ENCODE measurements around the gene GBE1. TPM values are rescaled to one million over a fixed set of nuclear protein-coding genes. Genes with fewer than 3 reads are reported as not detected.
"Not testable (repeated sequence)": the region's sequence is repeated elsewhere in the genome, so short reads cannot be mapped to it uniquely, and the experiment has no call there.

GBE1 gene
- total RNA-seq, 1 donor from 2014 or later, result 29.2 TPM

- DNase-seq, result no peak
- no peaks in the 10 kb centered on the region for H3K9me3 ChIP-seq
- intact Hi-C loops (cut with DNase I), result no loop called here
Observed at GRCh38 chr3:81496407-81497104, 264.9 kb downstream of the GBE1 start.

GRCh38 chr3:81492471-81492870, 269.0 kb downstream of the GBE1 start:
- DNase-seq; intact Hi-C loops (cut with DNase I); H3K27ac ChIP-seq; H3K4me1 ChIP-seq; H3K27me3 ChIP-seq; H3K9me3 ChIP-seq; H3K36me3 ChIP-seq; H3K4me3 ChIP-seq; ATAC-seq: not testable (repeated sequence)

More at GRCh38 chr3:81496407-81497104, 264.9 kb downstream of the GBE1 start:
- H3K27me3 ChIP-seq, result no peaks in the 10 kb centered on the region
- no peak overlapping the region for H3K27ac ChIP-seq
- ATAC-seq, result no peak
- no peak overlapping the region for H3K4me3 ChIP-seq
- H3K36me3 ChIP-seq, result no peaks in the 10 kb centered on the region
- TF ChIP-seq, protein P1, sequence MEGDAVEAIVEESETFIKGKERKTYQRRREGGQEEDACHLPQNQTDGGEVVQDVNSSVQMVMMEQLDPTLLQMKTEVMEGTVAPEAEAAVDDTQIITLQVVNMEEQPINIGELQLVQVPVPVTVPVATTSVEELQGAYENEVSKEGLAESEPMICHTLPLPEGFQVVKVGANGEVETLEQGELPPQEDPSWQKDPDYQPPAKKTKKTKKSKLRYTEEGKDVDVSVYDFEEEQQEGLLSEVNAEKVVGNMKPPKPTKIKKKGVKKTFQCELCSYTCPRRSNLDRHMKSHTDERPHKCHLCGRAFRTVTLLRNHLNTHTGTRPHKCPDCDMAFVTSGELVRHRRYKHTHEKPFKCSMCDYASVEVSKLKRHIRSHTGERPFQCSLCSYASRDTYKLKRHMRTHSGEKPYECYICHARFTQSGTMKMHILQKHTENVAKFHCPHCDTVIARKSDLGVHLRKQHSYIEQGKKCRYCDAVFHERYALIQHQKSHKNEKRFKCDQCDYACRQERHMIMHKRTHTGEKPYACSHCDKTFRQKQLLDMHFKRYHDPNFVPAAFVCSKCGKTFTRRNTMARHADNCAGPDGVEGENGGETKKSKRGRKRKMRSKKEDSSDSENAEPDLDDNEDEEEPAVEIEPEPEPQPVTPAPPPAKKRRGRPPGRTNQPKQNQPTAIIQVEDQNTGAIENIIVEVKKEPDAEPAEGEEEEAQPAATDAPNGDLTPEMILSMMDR (IDR thresholded peaks at IDR 0.05), result no peak
- H3K4me1 ChIP-seq, result no peaks in the 10 kb centered on the region

DNA sequence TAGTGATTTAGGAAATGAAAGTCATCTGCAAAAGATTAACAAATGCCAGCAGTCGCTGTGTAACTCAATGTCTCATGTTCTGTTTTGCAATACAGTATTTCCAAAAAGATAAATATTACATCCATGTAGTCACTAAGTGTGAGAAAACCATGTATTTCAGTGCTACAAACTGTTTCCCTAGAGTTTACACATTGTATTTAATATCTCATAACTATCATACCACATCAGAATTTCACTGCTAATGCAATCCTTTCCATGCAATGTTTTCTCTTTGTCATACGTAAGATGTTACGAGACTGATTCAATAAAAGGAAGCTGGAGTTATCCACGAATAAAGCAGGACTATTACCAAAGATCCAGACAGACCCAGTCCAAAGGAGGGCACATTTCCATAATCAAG, 269.4 kb downstream of the GBE1 start:
- H3K27ac ChIP-seq, result no peak overlapping the region
- TF ChIP-seq, protein P1 (IDR thresholded peaks at IDR 0.05), result no peak
- H3K27me3 ChIP-seq, result no peaks in the 10 kb centered on the region
- intact Hi-C loops (cut with DNase I), result no loop called here
- DNase-seq (no peak), ATAC-seq (no peak)
- H3K4me3 ChIP-seq, result no peak overlapping the region
- H3K9me3 ChIP-seq, result no peaks in the 10 kb centered on the region
- H3K4me1 ChIP-seq, result peaks cover 8% of the 10 kb centered on the region
- H3K36me3 ChIP-seq, result no peaks in the 10 kb centered on the region

DNA sequence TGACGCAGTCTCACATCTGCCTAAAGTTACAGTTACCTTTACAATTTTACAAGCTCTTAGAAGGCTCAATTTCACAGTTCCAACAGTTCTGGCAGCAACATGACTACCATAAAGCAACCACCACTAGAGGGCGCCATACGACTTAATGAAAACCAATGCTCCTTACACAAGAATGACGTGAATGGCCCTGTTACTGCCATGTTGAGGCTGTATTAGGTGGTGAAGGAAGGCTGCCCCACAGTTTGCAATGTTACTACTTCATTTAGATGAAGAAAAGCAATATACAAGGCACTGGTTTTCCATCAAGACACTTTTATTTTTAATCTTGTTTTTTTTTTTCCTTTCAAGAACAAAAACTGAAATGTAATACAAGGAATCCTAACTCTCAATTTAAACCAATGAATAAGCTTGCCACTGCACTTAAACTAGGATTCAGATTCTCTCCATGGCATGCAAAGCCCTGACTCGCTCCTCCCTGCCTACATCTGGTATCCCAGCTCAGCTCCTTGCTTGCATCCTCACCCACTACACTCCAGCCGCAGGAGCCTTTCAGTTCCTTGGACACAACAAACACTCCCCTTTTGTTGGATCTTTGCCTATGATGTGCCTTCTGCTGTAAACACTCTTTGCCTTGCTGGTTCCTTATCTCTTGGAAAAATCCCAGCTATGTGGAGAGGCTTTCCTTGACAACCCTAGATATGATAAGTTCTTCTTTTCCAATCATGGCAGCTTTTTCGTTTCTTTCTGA, 270.7 kb downstream of the GBE1 start:
- TF ChIP-seq, protein P1 (IDR thresholded peaks at IDR 0.05), result peak; percentile 82
- Histone ChIP-seq H3K36me3 (no peaks in the 10 kb centered on the region), H3K27ac (no peak overlapping the region), H3K9me3 (no peaks in the 10 kb centered on the region), H3K4me3 (no peak overlapping the region), H3K27me3 (no peaks in the 10 kb centered on the region), H3K4me1 (peaks cover 8% of the 10 kb centered on the region)
- DNase-seq, result peak; percentile 58
- ATAC-seq, result peak; percentile 98
- intact Hi-C loops (cut with DNase I), result no loop called here

DNA sequence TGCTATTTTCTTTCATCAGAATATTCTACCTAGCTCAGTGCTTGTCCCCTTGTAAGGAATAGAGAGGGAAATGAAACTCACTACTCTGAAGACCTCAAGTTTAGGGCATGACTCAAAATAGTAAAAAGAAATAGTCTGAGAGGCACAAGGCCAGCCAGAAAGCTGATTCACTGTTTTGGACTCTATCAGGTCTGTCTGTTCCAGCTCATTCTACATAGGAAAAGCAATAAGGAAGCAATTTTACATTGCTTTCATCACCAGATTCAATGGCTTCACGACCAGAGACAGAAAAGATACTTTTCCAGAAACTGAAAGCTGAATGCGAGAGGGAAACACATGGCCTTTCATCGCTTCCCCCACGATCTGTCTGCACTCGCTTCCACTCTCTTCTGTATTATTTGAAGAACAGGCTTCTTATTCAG, 276.0 kb downstream of the GBE1 start:
- H3K27me3 ChIP-seq, result no peaks in the 10 kb centered on the region
- ATAC-seq (peak; percentile 57), DNase-seq (no peak)
- no peak overlapping the region for H3K27ac ChIP-seq
- H3K9me3 ChIP-seq, result no peaks in the 10 kb centered on the region
- TF ChIP-seq, protein P1 (IDR thresholded peaks at IDR 0.05), result no peak
- no peak overlapping the region for H3K4me3 ChIP-seq
- intact Hi-C loops (cut with DNase I), result no loop called here
- H3K36me3 ChIP-seq, result no peaks in the 10 kb centered on the region
- peaks cover 3% of the 10 kb centered on the region for H3K4me1 ChIP-seq

DNA sequence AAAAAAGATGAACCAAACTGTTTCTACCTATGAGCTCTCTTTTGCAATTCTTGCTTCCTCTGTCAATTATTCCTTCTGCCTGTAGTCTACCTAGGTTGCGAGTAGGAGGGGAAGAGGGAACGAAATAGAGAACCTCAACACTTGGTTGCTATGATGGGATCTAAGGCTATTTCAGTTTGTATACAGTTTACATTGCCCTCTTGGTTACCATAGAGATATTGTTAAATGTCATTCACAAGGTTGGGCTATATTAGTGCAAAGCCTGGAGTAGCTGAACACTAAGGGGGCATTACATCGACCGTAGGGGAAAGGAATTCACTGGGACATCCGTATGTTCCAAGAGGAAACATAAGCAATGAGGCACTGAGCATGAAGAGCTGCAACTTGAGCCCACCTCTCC, 276.9 kb downstream of the GBE1 start:
- H3K4me1 ChIP-seq, result peaks cover 3% of the 10 kb centered on the region
- no peak for DNase-seq
- intact Hi-C loops (cut with DNase I), result no loop called here

More for the DNA sequence above, 276.9 kb downstream of the GBE1 start:
- no peak for ATAC-seq
- Histone ChIP-seq H3K4me3 (no peak overlapping the region), H3K27ac (no peak overlapping the region), H3K36me3 (no peaks in the 10 kb centered on the region), H3K27me3 (no peaks in the 10 kb centered on the region), H3K9me3 (no peaks in the 10 kb centered on the region)
- TF ChIP-seq, protein P1 (IDR thresholded peaks at IDR 0.05), result no peak
